WTC11 (cell line): ENCODE data around the gene PRKCZ. TPM values are rescaled to one million over a fixed set of nuclear protein-coding genes. Genes with fewer than 3 reads are reported as not detected.

Experiments used
- ATAC-seq: fragments of 200-7000 bp; cut with Tn5 transposase; 2 replicates; pipeline ENCODE4 v1.10.0; 2021; ENCODE audit warnings: mild to moderate bottlenecking, moderate library complexity
- CTCF ChIA-PET: fragments of 300-600 bp; sonication (Branson Sonifier 250); formaldehyde crosslinking; loops from one replicate; lab custom pipeline; 2021; ENCODE audit warnings: antibody characterized with exemption; lab: Charles Lee
- POLR2A ChIA-PET: fragments of 350-600 bp; sonication (Branson Sonifier 250); formaldehyde crosslinking; loops from one replicate; lab custom pipeline; 2021; ENCODE audit warnings: antibody characterized with exemption; lab: Charles Lee
- DNase-seq: peaks from one replicate; pipeline ENCODE4 v3.0.0; 2021; ENCODE audit warnings: low spot score
- H3K27ac Mint-ChIP-seq: 2 replicates; pipeline ENCODE4 v1.8.0; 2021; ENCODE audit warnings: mixed read lengths
- H3K27me3 Mint-ChIP-seq: 2 replicates; pipeline ENCODE4 v1.8.0; 2021; ENCODE audit warnings: low read depth, mild to moderate bottlenecking, moderate library complexity, mixed read lengths
- H3K36me3 Mint-ChIP-seq: 2 replicates; pipeline ENCODE4 v1.8.0; 2021; ENCODE audit warnings: mixed read lengths
- H3K4me1 Mint-ChIP-seq: 2 replicates; pipeline ENCODE4 v1.8.0; 2022; ENCODE audit warnings: mixed read lengths
- H3K4me3 Mint-ChIP-seq: 2 replicates; pipeline ENCODE4 v1.8.0; 2021; ENCODE audit warnings: mild to moderate bottlenecking, moderate library complexity, mixed read lengths
- H3K9me3 Mint-ChIP-seq: 2 replicates; pipeline ENCODE4 v1.8.0; 2021; ENCODE audit warnings: mixed read lengths
- CREM ChIP-seq: sonication (generic); formaldehyde crosslinking; IDR thresholded peaks from 2 replicates; pipeline ENCODE4 v1.8.1; 2022; ENCODE audit warnings: mild to moderate bottlenecking, missing genetic modification reagents, moderate library complexity
- FOXK1 ChIP-seq: sonication (generic); formaldehyde crosslinking; IDR thresholded peaks from 2 replicates; pipeline ENCODE4 v1.8.0; 2022; ENCODE audit warnings: mild to moderate bottlenecking, moderate library complexity, missing genetic modification reagents
- FOXP1 ChIP-seq: sonication (generic); formaldehyde crosslinking; IDR thresholded peaks from 2 replicates; pipeline ENCODE4 v1.8.0; 2022; ENCODE audit warnings: missing genetic modification reagents, mild to moderate bottlenecking, moderate library complexity, borderline replicate concordance
- GABPB1 ChIP-seq: sonication (generic); formaldehyde crosslinking; IDR thresholded peaks from 2 replicates; pipeline ENCODE4 v1.8.1; 2023; ENCODE audit warnings: mild to moderate bottlenecking, missing genetic modification reagents
- MXD4 ChIP-seq: fragments of 250-450 bp; sonication (Bioruptor Pico); IDR thresholded peaks from 2 replicates; pipeline ENCODE4 v1.8.0; 2021; ENCODE audit warnings: mild to moderate bottlenecking, moderate library complexity, borderline replicate concordance
- NR3C1 ChIP-seq: sonication (generic); formaldehyde crosslinking; conservative IDR thresholded peaks from 2 replicates; pipeline ENCODE4 v1.8.1; 2023; ENCODE audit warnings: low read depth, mild to moderate bottlenecking, missing genetic modification reagents
- RELA ChIP-seq: sonication (generic); formaldehyde crosslinking; IDR thresholded peaks from 2 replicates; pipeline ENCODE4 v1.8.1; 2022; ENCODE audit warnings: missing genetic modification reagents, mild to moderate bottlenecking, borderline replicate concordance
- SMAD4 ChIP-seq: sonication (generic); formaldehyde crosslinking; IDR thresholded peaks from 2 replicates; pipeline ENCODE4 v1.8.0; 2022; ENCODE audit warnings: mild to moderate bottlenecking, missing genetic modification reagents
- TEAD1 ChIP-seq: sonication (generic); formaldehyde crosslinking; IDR thresholded peaks from 2 replicates; pipeline ENCODE4 v1.8.0; 2022; ENCODE audit warnings: mild to moderate bottlenecking, missing genetic modification reagents
- ZNF138 ChIP-seq: sonication (generic); formaldehyde crosslinking; conservative IDR thresholded peaks from 2 replicates; pipeline ENCODE4 v1.8.1; 2022; ENCODE audit warnings: mild to moderate bottlenecking, moderate library complexity, missing genetic modification reagents
- ZNF416 ChIP-seq: fragments of 250-450 bp; sonication (Bioruptor Pico); IDR thresholded peaks from 2 replicates; pipeline ENCODE4 v1.9.0; 2021; ENCODE audit warnings: mild to moderate bottlenecking, inconsistent platforms
- total RNA-seq: library from RNA; stranded (reverse); gene quantifications from 3 replicates; pipeline ENCODE4 v1.2.3, GENCODE V29; 2021
- TF ChIP-seq, protein P1 (sequence below): fragments of 250-450 bp; sonication (Bioruptor Pico); IDR thresholded peaks from 2 replicates; pipeline ENCODE4 v2.1.2; 2022; ENCODE audit warnings: mild to moderate bottlenecking, moderate library complexity
- TF ChIP-seq, protein P2 (sequence below): sonication (generic); formaldehyde crosslinking; IDR thresholded peaks from 2 replicates; pipeline ENCODE4 v1.8.0; 2022; ENCODE audit warnings: missing genetic modification reagents
- TF ChIP-seq, protein P3 (sequence below): fragments of 200-600 bp; IDR thresholded peaks from 2 replicates; pipeline ENCODE4 v1.8.0; 2022; ENCODE audit warnings: antibody characterized with exemption
- TF ChIP-seq, protein P4 (sequence below): sonication (generic); formaldehyde crosslinking; IDR thresholded peaks from 2 replicates; pipeline ENCODE4 v1.8.1; 2023; ENCODE audit warnings: mild to moderate bottlenecking, missing genetic modification reagents
- TF ChIP-seq, protein P5 (sequence below): sonication (generic); formaldehyde crosslinking; IDR thresholded peaks from 2 replicates; pipeline ENCODE4 v1.8.1; 2022; ENCODE audit warnings: mild to moderate bottlenecking, missing genetic modification reagents, moderate library complexity, borderline replicate concordance
- TF ChIP-seq, protein P6 (sequence below): fragments of 250-450 bp; sonication (Bioruptor Pico); conservative IDR thresholded peaks from 2 replicates; pipeline ENCODE4 v1.9.0; 2021; ENCODE audit warnings: mild to moderate bottlenecking
- TF ChIP-seq, protein P7 (sequence below): fragments of 250-450 bp; sonication (Bioruptor Pico); IDR thresholded peaks from 2 replicates; pipeline ENCODE4 v1.9.0; 2021; ENCODE audit warnings: mild to moderate bottlenecking, borderline replicate concordance

The PRKCZ gene
- total RNA-seq, 1 experiment from 2014 or later = 52.5 TPM

DNA sequence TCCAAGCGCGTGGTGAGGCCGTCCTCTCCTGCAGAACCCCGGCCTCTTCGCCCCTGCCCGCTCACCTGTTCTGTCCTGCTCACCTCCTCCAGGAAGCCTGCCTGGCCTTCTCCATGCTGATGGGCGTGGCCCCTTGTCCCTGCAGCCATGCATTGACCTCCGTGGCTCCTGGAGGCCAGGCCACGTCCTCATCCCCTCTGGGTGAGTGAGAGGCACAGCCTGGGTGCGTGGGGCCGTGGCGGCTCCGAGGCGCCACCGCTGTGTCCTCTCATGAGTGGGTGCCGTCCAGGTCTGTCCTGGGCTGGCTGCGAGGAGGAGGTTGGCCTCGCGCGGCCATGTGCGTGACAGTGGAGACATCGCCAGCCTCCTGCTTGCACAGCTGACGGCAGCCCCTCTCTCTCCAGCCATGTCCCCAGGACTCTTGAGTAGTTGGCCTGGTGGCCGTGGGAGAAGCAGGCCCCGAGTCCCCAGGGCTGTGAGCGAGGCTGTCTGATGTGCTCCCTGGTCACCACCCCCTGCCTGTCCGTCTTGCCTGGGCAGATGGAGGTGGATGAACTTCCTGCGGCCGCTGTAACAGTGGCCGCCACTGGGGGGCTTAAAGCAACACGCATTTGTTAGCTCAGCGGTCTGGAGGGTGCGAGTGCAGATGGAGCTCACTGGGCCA lies 58.1 kb downstream of the PRKCZ start (continued):
- TF ChIP-seq, protein P1, sequence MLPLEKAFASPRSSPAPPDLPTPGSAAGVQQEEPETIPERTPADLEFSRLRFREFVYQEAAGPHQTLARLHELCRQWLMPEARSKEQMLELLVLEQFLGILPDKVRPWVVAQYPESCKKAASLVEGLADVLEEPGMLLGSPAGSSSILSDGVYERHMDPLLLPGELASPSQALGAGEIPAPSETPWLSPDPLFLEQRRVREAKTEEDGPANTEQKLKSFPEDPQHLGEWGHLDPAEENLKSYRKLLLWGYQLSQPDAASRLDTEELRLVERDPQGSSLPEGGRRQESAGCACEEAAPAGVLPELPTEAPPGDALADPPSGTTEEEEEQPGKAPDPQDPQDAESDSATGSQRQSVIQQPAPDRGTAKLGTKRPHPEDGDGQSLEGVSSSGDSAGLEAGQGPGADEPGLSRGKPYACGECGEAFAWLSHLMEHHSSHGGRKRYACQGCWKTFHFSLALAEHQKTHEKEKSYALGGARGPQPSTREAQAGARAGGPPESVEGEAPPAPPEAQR (CRISPR knock-in tag) = no peak
- TF ChIP-seq, protein P2, sequence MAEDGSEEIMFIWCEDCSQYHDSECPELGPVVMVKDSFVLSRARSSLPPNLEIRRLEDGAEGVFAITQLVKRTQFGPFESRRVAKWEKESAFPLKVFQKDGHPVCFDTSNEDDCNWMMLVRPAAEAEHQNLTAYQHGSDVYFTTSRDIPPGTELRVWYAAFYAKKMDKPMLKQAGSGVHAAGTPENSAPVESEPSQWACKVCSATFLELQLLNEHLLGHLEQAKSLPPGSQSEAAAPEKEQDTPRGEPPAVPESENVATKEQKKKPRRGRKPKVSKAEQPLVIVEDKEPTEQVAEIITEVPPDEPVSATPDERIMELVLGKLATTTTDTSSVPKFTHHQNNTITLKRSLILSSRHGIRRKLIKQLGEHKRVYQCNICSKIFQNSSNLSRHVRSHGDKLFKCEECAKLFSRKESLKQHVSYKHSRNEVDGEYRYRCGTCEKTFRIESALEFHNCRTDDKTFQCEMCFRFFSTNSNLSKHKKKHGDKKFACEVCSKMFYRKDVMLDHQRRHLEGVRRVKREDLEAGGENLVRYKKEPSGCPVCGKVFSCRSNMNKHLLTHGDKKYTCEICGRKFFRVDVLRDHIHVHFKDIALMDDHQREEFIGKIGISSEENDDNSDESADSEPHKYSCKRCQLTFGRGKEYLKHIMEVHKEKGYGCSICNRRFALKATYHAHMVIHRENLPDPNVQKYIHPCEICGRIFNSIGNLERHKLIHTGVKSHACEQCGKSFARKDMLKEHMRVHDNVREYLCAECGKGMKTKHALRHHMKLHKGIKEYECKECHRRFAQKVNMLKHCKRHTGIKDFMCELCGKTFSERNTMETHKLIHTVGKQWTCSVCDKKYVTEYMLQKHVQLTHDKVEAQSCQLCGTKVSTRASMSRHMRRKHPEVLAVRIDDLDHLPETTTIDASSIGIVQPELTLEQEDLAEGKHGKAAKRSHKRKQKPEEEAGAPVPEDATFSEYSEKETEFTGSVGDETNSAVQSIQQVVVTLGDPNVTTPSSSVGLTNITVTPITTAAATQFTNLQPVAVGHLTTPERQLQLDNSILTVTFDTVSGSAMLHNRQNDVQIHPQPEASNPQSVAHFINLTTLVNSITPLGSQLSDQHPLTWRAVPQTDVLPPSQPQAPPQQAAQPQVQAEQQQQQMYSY (CRISPR knock-in tag) = 0 out of 2 replicates have a peak, but pooled peaks have one; percentile 12
- no peak for TF ChIP-seq NR3C1 (CRISPR knock-in tag)
- TF ChIP-seq, protein P3, sequence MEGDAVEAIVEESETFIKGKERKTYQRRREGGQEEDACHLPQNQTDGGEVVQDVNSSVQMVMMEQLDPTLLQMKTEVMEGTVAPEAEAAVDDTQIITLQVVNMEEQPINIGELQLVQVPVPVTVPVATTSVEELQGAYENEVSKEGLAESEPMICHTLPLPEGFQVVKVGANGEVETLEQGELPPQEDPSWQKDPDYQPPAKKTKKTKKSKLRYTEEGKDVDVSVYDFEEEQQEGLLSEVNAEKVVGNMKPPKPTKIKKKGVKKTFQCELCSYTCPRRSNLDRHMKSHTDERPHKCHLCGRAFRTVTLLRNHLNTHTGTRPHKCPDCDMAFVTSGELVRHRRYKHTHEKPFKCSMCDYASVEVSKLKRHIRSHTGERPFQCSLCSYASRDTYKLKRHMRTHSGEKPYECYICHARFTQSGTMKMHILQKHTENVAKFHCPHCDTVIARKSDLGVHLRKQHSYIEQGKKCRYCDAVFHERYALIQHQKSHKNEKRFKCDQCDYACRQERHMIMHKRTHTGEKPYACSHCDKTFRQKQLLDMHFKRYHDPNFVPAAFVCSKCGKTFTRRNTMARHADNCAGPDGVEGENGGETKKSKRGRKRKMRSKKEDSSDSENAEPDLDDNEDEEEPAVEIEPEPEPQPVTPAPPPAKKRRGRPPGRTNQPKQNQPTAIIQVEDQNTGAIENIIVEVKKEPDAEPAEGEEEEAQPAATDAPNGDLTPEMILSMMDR = peak; percentile 37; the same call in 1 of the 2 replicates
- TF ChIP-seq, protein P4, sequence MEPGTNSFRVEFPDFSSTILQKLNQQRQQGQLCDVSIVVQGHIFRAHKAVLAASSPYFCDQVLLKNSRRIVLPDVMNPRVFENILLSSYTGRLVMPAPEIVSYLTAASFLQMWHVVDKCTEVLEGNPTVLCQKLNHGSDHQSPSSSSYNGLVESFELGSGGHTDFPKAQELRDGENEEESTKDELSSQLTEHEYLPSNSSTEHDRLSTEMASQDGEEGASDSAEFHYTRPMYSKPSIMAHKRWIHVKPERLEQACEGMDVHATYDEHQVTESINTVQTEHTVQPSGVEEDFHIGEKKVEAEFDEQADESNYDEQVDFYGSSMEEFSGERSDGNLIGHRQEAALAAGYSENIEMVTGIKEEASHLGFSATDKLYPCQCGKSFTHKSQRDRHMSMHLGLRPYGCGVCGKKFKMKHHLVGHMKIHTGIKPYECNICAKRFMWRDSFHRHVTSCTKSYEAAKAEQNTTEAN = no peak
- TF ChIP-seq, protein P5, sequence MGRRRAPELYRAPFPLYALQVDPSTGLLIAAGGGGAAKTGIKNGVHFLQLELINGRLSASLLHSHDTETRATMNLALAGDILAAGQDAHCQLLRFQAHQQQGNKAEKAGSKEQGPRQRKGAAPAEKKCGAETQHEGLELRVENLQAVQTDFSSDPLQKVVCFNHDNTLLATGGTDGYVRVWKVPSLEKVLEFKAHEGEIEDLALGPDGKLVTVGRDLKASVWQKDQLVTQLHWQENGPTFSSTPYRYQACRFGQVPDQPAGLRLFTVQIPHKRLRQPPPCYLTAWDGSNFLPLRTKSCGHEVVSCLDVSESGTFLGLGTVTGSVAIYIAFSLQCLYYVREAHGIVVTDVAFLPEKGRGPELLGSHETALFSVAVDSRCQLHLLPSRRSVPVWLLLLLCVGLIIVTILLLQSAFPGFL = no peak

DNA sequence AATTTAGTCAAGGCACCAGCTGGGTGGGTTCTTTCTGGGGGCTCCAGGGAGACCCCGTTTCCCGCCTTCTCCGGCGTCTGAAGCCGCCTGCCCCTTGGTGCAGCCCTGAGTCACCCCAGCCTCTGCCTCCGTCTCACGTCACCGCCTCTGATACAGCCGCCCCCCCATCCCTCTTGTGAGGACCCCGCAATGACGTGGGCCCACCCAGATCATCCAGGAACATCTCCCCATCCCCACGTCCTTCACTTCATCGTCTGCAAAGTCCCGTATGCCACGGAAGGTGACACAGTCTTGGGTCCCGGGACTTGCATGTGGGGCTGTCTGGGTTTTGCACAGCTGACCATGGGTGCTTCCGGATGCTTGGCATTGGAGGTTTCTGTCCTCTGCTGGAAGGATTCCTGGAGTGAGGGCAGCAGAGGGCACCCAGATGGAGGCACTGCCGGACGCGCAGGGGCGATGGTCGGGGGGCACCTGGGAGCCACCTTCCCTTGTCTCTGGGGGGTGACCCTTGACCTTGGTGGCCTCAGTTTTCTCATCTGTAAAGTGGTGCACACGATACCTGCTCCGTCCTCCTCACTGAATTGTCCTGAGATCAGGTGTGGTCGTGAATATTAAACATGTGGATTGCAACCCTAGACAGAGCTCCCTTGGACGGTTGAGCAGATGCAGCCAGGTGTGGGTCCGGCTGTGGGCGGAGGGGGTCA lies 58.8 kb downstream of the PRKCZ start:
- POLR2A ChIA-PET = interaction anchor here (1.2 kb wide), 1 partner anchor 24 kb away, joined by 5 read pairs; no protein-coding TSS in a partner anchor
- H3K4me1 Mint-ChIP-seq = peaks cover 2% of the 10 kb centered on the region; the same call in 1 of the 2 replicates
- H3K27me3 Mint-ChIP-seq = no peaks in the 10 kb centered on the region
- no peaks in the 10 kb centered on the region for H3K9me3 Mint-ChIP-seq
- no peak for ATAC-seq
- H3K27ac Mint-ChIP-seq = peak overlapping the region; percentile 32; the same call in 1 of the 2 replicates
- peaks cover 6% of the 10 kb centered on the region; the same call in 1 of the 2 replicates for H3K36me3 Mint-ChIP-seq
- no peak for DNase-seq
- CTCF ChIA-PET = interaction anchor here (0.5 to 1.7 kb wide), 21 partner anchors 8 to 186 kb away, joined by 3 to 49 read pairs (median 4); no protein-coding TSS in a partner anchor
- H3K4me3 Mint-ChIP-seq = no peak overlapping the region
- TF ChIP-seq MXD4 (CRISPR knock-in tag) (no peak), RELA (CRISPR knock-in tag) (no peak), FOXK1 (CRISPR knock-in tag) (no peak), GABPB1 (no peak), ZNF416 (CRISPR knock-in tag) (no peak), CREM (CRISPR knock-in tag) (no peak), SMAD4 (no peak), ZNF138 (CRISPR knock-in tag) (no peak), TEAD1 (CRISPR knock-in tag) (no peak), FOXP1 (CRISPR knock-in tag) (no peak)
- TF ChIP-seq, protein P6, sequence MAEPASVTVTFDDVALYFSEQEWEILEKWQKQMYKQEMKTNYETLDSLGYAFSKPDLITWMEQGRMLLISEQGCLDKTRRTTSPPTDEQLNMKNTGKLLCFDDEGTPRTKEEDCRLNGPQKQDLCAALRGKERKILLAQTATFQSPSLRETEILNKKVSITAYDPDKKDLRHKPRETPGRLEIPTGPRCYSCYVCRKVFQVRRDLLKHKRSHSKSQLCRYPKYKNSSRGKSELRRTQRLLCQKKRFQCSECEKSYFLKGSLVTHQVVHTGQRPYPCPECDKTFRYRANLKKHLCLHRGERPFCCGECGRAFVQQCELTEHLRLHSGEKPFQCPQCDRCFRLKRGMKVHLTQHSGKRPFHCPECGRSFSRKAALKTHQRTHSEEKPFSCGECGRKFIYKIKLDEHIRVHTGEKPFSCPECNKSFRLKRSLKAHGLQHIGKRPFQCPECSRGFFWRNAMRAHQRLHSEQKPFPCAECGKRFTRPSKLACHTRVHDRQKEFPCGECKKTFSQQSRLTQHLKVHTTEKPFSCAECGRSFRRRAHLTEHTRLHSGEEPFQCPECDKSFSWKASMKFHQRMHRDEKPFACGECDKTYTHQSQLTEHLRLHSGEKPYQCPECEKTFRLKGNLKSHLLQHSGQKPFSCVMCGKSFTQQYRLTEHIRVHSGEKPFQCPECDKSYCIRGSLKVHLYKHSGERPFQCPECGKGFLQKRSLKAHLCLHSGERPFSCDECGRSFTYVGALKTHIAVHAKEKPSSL (CRISPR knock-in tag) = no peak
- TF ChIP-seq, protein P7, sequence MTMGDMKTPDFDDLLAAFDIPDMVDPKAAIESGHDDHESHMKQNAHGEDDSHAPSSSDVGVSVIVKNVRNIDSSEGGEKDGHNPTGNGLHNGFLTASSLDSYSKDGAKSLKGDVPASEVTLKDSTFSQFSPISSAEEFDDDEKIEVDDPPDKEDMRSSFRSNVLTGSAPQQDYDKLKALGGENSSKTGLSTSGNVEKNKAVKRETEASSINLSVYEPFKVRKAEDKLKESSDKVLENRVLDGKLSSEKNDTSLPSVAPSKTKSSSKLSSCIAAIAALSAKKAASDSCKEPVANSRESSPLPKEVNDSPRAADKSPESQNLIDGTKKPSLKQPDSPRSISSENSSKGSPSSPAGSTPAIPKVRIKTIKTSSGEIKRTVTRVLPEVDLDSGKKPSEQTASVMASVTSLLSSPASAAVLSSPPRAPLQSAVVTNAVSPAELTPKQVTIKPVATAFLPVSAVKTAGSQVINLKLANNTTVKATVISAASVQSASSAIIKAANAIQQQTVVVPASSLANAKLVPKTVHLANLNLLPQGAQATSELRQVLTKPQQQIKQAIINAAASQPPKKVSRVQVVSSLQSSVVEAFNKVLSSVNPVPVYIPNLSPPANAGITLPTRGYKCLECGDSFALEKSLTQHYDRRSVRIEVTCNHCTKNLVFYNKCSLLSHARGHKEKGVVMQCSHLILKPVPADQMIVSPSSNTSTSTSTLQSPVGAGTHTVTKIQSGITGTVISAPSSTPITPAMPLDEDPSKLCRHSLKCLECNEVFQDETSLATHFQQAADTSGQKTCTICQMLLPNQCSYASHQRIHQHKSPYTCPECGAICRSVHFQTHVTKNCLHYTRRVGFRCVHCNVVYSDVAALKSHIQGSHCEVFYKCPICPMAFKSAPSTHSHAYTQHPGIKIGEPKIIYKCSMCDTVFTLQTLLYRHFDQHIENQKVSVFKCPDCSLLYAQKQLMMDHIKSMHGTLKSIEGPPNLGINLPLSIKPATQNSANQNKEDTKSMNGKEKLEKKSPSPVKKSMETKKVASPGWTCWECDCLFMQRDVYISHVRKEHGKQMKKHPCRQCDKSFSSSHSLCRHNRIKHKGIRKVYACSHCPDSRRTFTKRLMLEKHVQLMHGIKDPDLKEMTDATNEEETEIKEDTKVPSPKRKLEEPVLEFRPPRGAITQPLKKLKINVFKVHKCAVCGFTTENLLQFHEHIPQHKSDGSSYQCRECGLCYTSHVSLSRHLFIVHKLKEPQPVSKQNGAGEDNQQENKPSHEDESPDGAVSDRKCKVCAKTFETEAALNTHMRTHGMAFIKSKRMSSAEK (CRISPR knock-in tag) = no peak
